ENCODE data around the gene GRID1. TPM values are rescaled to one million over a fixed set of nuclear protein-coding genes. Genes with fewer than 3 reads are reported as not detected.

The GRID1 gene
- total and polyA plus RNA-seq, 10 of the 15 experiments (the other 5 are each of a cell fraction or from before 2014, with no cell fraction given) = 0.04 to 0.62 (median 0.08) TPM; not detected in 5

DNA sequence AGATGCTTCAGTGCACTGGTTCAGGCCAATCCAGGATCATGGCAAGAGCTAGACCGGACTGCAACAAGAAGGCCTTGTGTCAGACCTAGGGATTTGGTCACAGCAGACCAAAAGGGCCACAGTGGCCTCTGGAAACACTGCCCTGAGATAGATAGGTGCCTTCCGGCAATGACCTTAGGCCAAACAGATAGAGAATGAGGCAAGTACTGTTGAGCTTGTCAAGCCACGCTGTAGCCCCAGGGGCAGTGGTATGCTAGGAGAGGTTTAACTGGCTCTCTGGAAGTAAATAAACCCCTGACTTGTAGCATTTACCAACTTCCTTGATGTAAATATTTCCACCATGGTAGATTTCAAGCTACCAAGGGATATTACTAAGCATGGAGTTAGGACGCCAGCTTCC, 197.5 kb downstream of the GRID1 start (continued):
- TF ChIP-seq HDAC6 (IDR thresholded peaks at IDR 0.05; ENCODE audit: unreplicated experiment) (no peak), HCFC1 (IDR thresholded peaks at IDR 0.05; ENCODE audit: low read length) (no peak), ASH2L (IDR thresholded peaks at IDR 0.05; ENCODE audit: borderline replicate concordance, low read depth) (no peak), POLR2A (IDR thresholded peaks at IDR 0.05; ENCODE audit: low read depth, low read length) (no peak), ZNF592 (IDR thresholded peaks at IDR 0.05) (no peak)
- TF ChIP-seq, protein P1, sequence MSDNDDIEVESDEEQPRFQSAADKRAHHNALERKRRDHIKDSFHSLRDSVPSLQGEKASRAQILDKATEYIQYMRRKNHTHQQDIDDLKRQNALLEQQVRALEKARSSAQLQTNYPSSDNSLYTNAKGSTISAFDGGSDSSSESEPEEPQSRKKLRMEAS (IDR thresholded peaks at IDR 0.05; ENCODE audit: low read depth, low read length) = no peak

GRCh38 chr10:86168256-86168655, 198.3 kb downstream of the GRID1 start:
- H3K36me3 ChIP-seq (ENCODE audit: control insufficient read depth in 2 of 2, insufficient read depth in 2 of 2, low read length in 1 of 2) = no peaks in the 10 kb centered on the region
- FAIRE-seq (no peak), DNase-seq (ENCODE audit: low read depth, low spot score) (no peak), ATAC-seq (no peak)
- ChIA-PET RAD21 (ENCODE audit: unreplicated experiment) (no interaction called here), SMC1A (ENCODE audit: uncharacterized antibody, unreplicated experiment) (no interaction called here), POLR2A (no interaction called here), CTCF (no interaction called here)
- H3K4me3 ChIP-seq = no peak overlapping the region
- intact Hi-C loops (cut with micrococcal nuclease; ENCODE audit: unreplicated experiment) (no loop called here), in situ Hi-C loops (cut with MboI) (no loop called here)
- H3K4me1 ChIP-seq (ENCODE audit: control insufficient read depth, insufficient read depth, low read length) = peaks cover 8% of the 10 kb centered on the region
- WGBS (ENCODE audit: insufficient coverage, insufficient replicate concordance, low lambda C conversion rate, missing lambda C conversion rate) = 6% methylated on average over 7 of the region's 7 CpGs
- H3K9me3 ChIP-seq (replicated peaks; ENCODE audit: control insufficient read depth, insufficient read depth, low read length) = no peaks in the 10 kb centered on the region
- no peak overlapping the region for H2AFZ ChIP-seq (ENCODE audit: control insufficient read depth, low read depth, low read length)
- H3K79me2 ChIP-seq (ENCODE audit: control insufficient read depth, insufficient read depth, low read length) = no peaks in the 10 kb centered on the region
- no peak overlapping the region for H3K4me2 ChIP-seq (ENCODE audit: control insufficient read depth, insufficient read depth)
- no peak overlapping the region for H3K27ac ChIP-seq (ENCODE audit: control insufficient read depth, insufficient read depth)
- no peaks in the 10 kb centered on the region; a peak in 2 of 4 replicates for H3K27me3 ChIP-seq (replicated peaks in 1 of 2; ENCODE audit: control insufficient read depth in 2 of 2, insufficient read depth in 2 of 2, low read length in 1 of 2)
- H4K20me1 ChIP-seq (ENCODE audit: control insufficient read depth, insufficient read depth) = no peaks in the 10 kb centered on the region; the same call in 1 of the 2 replicates
- BruUV-seq (replicated peaks) = no TSS peak
- H3K9ac ChIP-seq (ENCODE audit: control insufficient read depth, insufficient read depth, low read length) = no peak overlapping the region
- TF ChIP-seq, protein P2, sequence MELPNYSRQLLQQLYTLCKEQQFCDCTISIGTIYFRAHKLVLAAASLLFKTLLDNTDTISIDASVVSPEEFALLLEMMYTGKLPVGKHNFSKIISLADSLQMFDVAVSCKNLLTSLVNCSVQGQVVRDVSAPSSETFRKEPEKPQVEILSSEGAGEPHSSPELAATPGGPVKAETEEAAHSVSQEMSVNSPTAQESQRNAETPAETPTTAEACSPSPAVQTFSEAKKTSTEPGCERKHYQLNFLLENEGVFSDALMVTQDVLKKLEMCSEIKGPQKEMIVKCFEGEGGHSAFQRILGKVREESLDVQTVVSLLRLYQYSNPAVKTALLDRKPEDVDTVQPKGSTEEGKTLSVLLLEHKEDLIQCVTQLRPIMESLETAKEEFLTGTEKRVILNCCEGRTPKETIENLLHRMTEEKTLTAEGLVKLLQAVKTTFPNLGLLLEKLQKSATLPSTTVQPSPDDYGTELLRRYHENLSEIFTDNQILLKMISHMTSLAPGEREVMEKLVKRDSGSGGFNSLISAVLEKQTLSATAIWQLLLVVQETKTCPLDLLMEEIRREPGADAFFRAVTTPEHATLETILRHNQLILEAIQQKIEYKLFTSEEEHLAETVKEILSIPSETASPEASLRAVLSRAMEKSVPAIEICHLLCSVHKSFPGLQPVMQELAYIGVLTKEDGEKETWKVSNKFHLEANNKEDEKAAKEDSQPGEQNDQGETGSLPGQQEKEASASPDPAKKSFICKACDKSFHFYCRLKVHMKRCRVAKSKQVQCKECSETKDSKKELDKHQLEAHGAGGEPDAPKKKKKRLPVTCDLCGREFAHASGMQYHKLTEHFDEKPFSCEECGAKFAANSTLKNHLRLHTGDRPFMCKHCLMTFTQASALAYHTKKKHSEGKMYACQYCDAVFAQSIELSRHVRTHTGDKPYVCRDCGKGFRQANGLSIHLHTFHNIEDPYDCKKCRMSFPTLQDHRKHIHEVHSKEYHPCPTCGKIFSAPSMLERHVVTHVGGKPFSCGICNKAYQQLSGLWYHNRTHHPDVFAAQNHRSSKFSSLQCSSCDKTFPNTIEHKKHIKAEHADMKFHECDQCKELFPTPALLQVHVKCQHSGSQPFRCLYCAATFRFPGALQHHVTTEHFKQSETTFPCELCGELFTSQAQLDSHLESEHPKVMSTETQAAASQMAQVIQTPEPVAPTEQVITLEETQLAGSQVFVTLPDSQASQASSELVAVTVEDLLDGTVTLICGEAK (IDR thresholded peaks at IDR 0.05; ENCODE audit: borderline replicate concordance) = no peak
- TF ChIP-seq KAT2A (conservative IDR thresholded peaks at IDR 0.05; ENCODE audit: control insufficient read depth, low read depth, low read length) (no peak), HSF1 (IDR thresholded peaks at IDR 0.05; ENCODE audit: low read depth, low read length) (no peak), CREM (IDR thresholded peaks at IDR 0.05; ENCODE audit: low read depth) (no peak), CHD2 (IDR thresholded peaks at IDR 0.05; ENCODE audit: borderline replicate concordance, low read depth, low read length) (no peak), BMI1 (IDR thresholded peaks at IDR 0.05; ENCODE audit: borderline replicate concordance) (no peak), SMARCA5 (IDR thresholded peaks at IDR 0.05) (no peak)
